Chondrocyte (in vitro differentiated cells): ENCODE data around the gene RBMS2. TPM values are rescaled to one million over a fixed set of nuclear protein-coding genes. Genes with fewer than 3 reads are reported as not detected.
A peak's percentile ranks its signal among the peaks of the same experiment; 100 is the strongest.

Source experiments
- DNase-seq: peaks from one replicate; pipeline ENCODE4 v3.0.0; 2021; ENCODE audit warnings: mixed read lengths, low spot score
- H3K27ac Mint-ChIP-seq: one replicate; pipeline ENCODE4 v1.8.0; 2021; ENCODE audit warnings: mild to moderate bottlenecking, moderate library complexity, mixed read lengths; ENCODE audit not compliant: unreplicated experiment
- H3K27me3 Mint-ChIP-seq: 2 replicates; pipeline ENCODE4 v1.8.0; 2021; ENCODE audit warnings: low read depth, mixed read lengths
- H3K36me3 Mint-ChIP-seq: 2 replicates; pipeline ENCODE4 v1.8.0; 2021; ENCODE audit warnings: low read depth, mixed read lengths
- H3K4me1 Mint-ChIP-seq: 2 replicates; pipeline ENCODE4 v1.8.0; 2021; ENCODE audit warnings: low read depth, mild to moderate bottlenecking, mixed read lengths
- H3K4me3 Mint-ChIP-seq: one replicate; pipeline ENCODE4 v1.8.0; 2021; ENCODE audit warnings: mild to moderate bottlenecking, moderate library complexity, mixed read lengths; ENCODE audit not compliant: unreplicated experiment
- H3K9me3 Mint-ChIP-seq: 2 replicates; pipeline ENCODE4 v1.8.0; 2021; ENCODE audit warnings: low read depth, mixed read lengths
- total RNA-seq: library from RNA; stranded (reverse); gene quantifications from 3 replicates; pipeline ENCODE4 v1.2.1, GENCODE V29; 2021
- TF ChIP-seq, protein P1 (sequence below): fragments of 200-600 bp; sonication (generic); IDR thresholded peaks from 2 replicates; pipeline ENCODE4 v1.5.0; 2021; ENCODE audit warnings: antibody characterized with exemption, mild to moderate bottlenecking, moderate library complexity

RBMS2 gene
- total RNA-seq, 1 donor from 2014 or later, result 65.3 TPM

GRCh38 chr12:56520506-56520905 lies 1.1 kb upstream of the RBMS2 start:
- H3K36me3 Mint-ChIP-seq, result no peaks in the 10 kb centered on the region
- no peak for DNase-seq
- TF ChIP-seq, protein P1, sequence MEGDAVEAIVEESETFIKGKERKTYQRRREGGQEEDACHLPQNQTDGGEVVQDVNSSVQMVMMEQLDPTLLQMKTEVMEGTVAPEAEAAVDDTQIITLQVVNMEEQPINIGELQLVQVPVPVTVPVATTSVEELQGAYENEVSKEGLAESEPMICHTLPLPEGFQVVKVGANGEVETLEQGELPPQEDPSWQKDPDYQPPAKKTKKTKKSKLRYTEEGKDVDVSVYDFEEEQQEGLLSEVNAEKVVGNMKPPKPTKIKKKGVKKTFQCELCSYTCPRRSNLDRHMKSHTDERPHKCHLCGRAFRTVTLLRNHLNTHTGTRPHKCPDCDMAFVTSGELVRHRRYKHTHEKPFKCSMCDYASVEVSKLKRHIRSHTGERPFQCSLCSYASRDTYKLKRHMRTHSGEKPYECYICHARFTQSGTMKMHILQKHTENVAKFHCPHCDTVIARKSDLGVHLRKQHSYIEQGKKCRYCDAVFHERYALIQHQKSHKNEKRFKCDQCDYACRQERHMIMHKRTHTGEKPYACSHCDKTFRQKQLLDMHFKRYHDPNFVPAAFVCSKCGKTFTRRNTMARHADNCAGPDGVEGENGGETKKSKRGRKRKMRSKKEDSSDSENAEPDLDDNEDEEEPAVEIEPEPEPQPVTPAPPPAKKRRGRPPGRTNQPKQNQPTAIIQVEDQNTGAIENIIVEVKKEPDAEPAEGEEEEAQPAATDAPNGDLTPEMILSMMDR, result no peak
- no peaks in the 10 kb centered on the region for H3K27me3 Mint-ChIP-seq
- no peak overlapping the region for H3K4me3 Mint-ChIP-seq
- peak overlapping the region; percentile 94 for H3K27ac Mint-ChIP-seq
- no peaks in the 10 kb centered on the region for H3K9me3 Mint-ChIP-seq
- peaks cover 54% of the 10 kb centered on the region for H3K4me1 Mint-ChIP-seq

GRCh38 chr12:56521209-56521589 lies 421 bp upstream of the RBMS2 start:
- TF ChIP-seq, protein P1, result no peak
- peak overlapping the region; percentile 89 for H3K4me3 Mint-ChIP-seq
- H3K36me3 Mint-ChIP-seq, result no peaks in the 10 kb centered on the region
- peaks cover 54% of the 10 kb centered on the region for H3K4me1 Mint-ChIP-seq
- peak overlapping the region; percentile 94 for H3K27ac Mint-ChIP-seq
- H3K27me3 Mint-ChIP-seq, result no peaks in the 10 kb centered on the region
- H3K9me3 Mint-ChIP-seq, result no peaks in the 10 kb centered on the region
- DNase-seq, result no peak

- no peak for DNase-seq
- H3K9me3 Mint-ChIP-seq, result no peaks in the 10 kb centered on the region
- H3K27ac Mint-ChIP-seq, result peak overlapping the region; percentile 94
- H3K36me3 Mint-ChIP-seq, result no peaks in the 10 kb centered on the region
- H3K4me3 Mint-ChIP-seq, result peak overlapping the region; percentile 89
- no peaks in the 10 kb centered on the region for H3K27me3 Mint-ChIP-seq
- TF ChIP-seq, protein P1, result no peak
- peaks cover 66% of the 10 kb centered on the region for H3K4me1 Mint-ChIP-seq
These were observed 982 bp downstream of the RBMS2 start for GRCh38 chr12:56522411-56523193.

DNA sequence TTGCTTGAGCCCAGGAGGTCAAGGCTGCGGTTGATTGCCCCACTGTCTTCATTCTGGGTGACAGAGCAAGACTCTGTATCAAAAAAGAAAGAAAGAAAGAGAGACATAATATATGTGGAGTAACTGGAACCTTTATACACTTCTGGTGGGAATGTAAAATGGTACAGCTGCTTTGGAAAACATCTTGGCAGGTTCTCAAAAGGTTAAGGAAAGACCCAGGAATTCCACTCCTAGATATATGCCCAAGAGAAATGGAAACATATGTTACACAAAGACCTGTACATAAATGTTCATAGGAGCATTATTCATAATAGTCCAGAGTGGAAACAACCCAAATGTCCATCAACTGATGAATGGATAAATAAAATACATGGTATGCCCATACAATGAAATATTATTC lies 7.2 kb downstream of the RBMS2 start:
- DNase-seq, result no peak
- Mint-ChIP-seq H3K36me3 (peaks cover 2% of the 10 kb centered on the region), H3K4me3 (no peak overlapping the region), H3K4me1 (peaks cover 45% of the 10 kb centered on the region), H3K27me3 (no peaks in the 10 kb centered on the region), H3K27ac (peak overlapping the region; percentile 69), H3K9me3 (no peaks in the 10 kb centered on the region)
- TF ChIP-seq, protein P1, result no peak

DNA sequence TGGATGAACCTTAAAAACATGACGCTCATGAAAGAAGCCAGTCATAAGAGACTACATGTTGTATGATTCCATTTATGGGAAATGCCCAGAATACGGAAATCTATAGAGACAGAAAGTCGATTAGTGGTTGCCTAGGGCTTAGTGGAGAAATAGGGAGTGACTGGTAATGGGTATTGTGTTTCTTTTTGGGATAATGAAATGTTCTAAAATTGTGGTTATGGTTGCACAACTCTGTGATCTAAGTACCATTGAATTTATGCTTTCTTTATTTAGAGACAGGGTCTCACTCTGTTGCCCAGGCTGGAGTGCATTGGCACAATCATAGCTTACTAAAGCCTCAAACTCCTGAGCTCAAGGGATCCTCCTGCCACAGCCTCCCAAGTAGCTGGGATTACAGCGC lies 8.0 kb downstream of the RBMS2 start:
- peaks cover 2% of the 10 kb centered on the region for H3K36me3 Mint-ChIP-seq
- no peak for DNase-seq
- no peaks in the 10 kb centered on the region for H3K9me3 Mint-ChIP-seq

More for the DNA sequence above, 8.0 kb downstream of the RBMS2 start:
- TF ChIP-seq, protein P1, result no peak
- peak overlapping the region; percentile 77 for H3K27ac Mint-ChIP-seq
- no peak overlapping the region for H3K4me3 Mint-ChIP-seq
- peaks cover 39% of the 10 kb centered on the region for H3K4me1 Mint-ChIP-seq
- no peaks in the 10 kb centered on the region for H3K27me3 Mint-ChIP-seq
